GM21786 (cell line): ENCODE data around the gene CFAP221.
"Not testable (repeated sequence)": the region's sequence is repeated elsewhere in the genome, so short reads cannot be mapped to it uniquely, and the experiment has no call there.

Experiments
- ATAC-seq: cut with Tn5 transposase; IDR thresholded peaks from one replicate; pipeline ENCODE4 v1.9.1; 2021; ENCODE audit not compliant: unreplicated experiment

The CFAP221 gene

DNA sequence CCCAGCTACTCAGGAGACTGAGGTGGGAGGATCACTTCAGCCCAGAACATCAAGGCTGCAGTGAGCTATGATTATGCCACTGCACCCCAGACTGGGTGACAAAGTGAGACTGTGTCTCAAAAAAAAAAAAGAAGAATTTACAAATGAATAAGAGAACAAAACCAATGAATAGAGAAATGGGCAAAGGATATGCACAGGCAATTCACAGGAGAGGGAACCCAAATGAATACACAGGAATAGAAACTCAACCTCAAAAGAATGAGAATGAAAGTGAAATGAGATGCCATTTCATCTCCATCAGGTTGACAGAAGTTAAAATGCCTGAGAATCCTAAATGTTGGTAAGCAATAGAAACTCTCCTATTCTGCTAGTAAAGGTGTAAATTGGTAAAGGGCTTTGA, 40.2 kb downstream of the CFAP221 start:
- no peak for ATAC-seq

- ATAC-seq, result no peak
Observed at GRCh38 chr2:119586085-119586484, 41.8 kb downstream of the CFAP221 start.

- no peak for ATAC-seq
Observed at GRCh38 chr2:119590873-119591272, 46.6 kb downstream of the CFAP221 start.

GRCh38 chr2:119591523-119591922, 47.3 kb downstream of the CFAP221 start:
- no peak for ATAC-seq

- no peak for ATAC-seq
Observed at GRCh38 chr2:119592436-119592835, 48.2 kb downstream of the CFAP221 start.

GRCh38 chr2:119596638-119597037, 52.4 kb downstream of the CFAP221 start:
- no peak for ATAC-seq

- ATAC-seq, result no peak
Observed at GRCh38 chr2:119598596-119599263, 54.5 kb downstream of the CFAP221 start.

GRCh38 chr2:119599384-119599783, 55.1 kb downstream of the CFAP221 start:
- ATAC-seq, result no peak

DNA sequence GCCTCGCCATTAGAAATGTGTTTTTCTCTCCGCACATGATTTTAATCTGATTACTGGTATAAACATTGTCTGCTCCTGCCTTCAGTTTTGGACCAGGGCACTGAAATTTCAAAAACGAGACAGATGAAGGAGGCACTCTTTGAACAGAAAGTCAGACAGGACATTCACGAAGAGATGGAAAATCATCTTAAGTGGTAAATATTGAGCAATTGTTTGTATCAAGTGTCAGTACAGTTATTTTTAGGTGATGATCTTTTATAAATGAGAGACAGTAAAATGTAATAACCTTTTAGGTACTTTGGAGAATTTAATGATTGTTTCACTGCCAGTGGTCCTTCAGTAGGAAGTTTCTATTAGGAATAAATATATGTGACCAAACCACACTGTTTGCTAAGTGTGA, 60.8 kb downstream of the CFAP221 start:
- no peak for ATAC-seq

- ATAC-seq, result no peak
Observed at GRCh38 chr2:119606674-119607073, 62.4 kb downstream of the CFAP221 start.

GRCh38 chr2:119608553-119608952, 64.3 kb downstream of the CFAP221 start:
- no peak for ATAC-seq

DNA sequence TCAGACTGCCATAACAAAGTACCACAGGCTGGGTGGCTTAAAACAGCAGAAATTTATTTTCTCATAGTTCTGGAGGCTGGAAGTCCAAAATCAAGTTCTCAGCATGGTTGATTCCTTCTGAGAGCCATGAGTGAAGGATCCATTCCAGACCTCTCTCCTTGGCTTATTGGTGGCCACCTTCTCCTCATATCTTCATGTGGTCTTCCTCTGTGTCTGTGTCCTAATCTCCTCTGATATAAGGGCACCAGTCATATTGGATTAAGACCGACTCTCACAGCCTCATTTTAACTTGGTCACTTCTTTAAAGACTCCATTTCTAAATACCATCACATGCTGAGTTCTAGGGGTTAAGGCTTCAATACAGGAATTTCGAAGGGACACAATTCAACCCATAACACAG, 65.1 kb downstream of the CFAP221 start:
- no peak for ATAC-seq

GRCh38 chr2:119614140-119614539, 69.9 kb downstream of the CFAP221 start:
- not testable (repeated sequence) for ATAC-seq

DNA sequence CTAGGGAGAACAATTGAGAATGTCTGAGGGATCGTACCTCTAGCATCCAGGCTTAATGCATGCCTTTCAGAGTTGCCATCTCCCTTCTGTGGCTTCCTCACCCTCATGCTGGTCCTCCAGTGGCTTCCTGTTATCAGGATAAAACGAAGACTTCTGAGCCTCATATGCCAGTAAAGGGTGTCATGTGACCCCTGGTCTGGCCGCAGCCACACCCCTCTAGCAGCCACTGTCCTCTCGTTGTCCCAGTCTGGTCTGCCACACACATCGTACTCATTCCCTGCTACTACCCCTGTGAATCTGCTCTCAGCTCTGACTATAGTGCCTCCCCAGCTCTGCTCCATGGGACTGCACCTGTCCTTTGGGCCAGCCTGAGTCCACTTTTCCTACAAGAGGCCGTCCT, 72.2 kb downstream of the CFAP221 start:
- ATAC-seq, result no peak

DNA sequence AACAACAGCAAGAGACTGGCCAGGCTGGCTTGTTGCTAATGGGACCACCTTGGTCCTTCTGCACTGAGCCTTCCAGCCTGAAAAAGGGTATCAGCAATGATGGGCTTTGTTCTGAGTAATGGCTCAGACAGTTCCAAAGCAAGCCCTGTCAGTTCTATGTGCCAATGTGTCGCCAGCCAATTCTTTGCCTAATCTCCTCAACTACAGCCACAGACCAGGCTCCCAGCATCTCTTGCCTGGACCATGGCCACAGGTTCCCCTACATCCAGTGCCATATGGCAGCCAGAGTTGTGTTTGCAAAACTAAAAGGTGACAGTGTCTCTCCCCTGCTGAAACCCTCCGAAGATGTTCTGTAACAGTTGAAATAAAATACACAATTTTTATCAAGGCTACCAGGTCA, 73.2 kb downstream of the CFAP221 start:
- no peak for ATAC-seq

DNA sequence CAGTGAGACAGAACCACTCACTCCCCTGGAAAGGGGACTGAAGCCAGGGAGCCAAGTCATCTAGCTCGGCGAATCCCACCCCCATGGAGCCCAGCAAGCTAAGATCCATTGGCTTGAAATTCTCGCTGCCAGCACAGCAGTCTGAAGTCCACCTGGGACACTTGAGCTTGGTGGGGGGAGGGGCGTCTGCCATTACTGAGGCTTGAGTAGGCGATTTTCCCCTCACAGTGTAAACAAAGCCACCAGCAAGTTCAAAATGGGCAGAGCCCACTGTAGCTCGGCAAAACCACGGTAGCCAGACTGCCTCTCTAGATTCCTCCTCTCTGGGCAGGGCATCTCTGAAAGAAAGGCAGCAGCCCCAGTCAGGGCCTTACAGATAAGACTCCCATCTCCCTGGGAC, 74.5 kb downstream of the CFAP221 start:
- ATAC-seq, result not testable (repeated sequence)

- no peak for ATAC-seq
Observed at GRCh38 chr2:119625226-119625625, 81.0 kb downstream of the CFAP221 start.

GRCh38 chr2:119629323-119629825, 85.1 kb downstream of the CFAP221 start:
- no peak for ATAC-seq

DNA sequence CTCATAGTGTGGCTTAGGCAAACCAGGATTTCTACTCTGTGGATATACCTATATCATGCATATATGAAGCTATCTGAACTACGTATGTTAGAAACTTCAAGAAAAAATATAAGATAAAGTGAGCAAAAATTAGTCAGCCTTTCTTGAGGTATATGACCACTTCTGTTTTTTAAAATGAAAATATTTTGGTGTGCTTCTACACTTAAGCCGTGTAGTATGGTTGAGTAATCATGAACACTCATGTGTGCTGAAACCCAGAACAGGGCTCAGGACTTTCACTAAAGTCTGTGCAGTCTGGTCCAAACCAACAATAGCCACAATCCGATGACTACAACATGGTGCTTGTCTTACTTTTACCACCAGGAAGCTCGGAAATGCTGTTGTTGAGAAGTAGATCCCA, 85.9 kb downstream of the CFAP221 start:
- ATAC-seq, result no peak

DNA sequence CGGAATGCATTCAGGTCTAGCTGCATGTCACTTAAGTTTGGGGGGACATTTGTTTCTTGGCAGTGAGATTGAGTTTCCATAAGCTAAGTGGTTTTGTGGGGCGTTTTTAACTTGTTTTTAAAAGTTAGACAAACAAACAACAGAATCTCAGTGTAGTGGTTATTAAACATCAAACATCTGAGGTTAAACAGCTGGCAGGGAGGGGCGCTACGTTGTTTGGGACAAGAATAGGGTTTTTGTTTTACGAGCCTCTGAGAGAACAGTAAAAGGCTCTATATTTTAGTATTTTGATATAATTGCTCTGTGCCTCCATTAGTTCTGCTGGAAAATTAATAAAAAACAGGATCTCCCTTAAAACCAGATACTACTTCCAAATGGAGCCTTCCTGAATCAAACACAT, 93.1 kb downstream of the CFAP221 start:
- ATAC-seq, result no peak

- no peak for ATAC-seq
Observed at GRCh38 chr2:119638246-119638645, 94.0 kb downstream of the CFAP221 start.

DNA sequence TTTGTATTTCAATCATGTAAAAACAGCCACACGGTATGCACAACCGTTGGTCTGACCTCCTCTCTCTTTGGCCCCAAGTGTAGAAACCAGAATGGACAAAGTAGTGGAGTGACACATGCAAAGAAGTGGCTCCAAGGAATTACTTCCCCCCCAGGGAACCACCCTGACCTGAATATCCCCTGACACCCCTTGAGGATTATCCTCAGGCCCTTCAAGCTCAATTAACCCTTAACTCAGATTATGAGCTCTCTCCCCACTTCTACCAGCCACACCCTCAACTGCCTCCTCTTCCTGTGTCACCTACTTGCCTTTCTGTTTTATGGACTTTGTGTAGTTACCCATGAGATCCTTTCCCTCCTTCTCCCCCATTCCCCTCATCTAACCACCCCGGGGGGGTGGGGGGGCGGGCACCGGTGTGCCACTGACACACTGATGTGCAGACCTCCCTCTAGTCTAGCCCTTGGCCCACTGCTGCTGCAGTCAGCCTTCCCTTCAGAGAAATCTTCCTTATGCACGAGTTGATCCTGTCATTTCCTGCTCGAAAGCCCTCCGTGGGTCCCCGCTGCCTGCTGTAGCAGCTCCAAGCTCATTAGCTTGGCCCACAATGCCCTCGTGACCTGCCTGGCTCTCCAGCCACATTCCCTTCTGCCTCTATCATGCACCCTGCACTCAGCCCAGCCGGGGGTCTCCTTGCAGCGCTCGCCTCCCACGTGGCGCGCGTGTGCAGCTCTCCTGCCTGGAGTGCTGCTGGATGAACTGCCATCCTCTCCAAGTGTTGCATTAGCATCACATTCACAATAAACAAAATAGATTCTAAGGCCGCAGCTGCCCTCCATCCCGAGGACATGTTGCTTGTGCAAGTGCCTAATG, 94.7 kb downstream of the CFAP221 start:
- ATAC-seq, result no peak
